K562 (cell line): ENCODE results near the gene SLC29A4. TPM values are rescaled to one million over a fixed set of nuclear protein-coding genes. Genes with fewer than 3 reads are reported as not detected.

Source experiments
- ATAC-seq: fragments of 200-7000 bp; cut with Tn5 transposase; 3 replicates; pipeline ENCODE4 v1.9.1; 2020; ENCODE audit warnings: moderate library complexity
- BruUV-seq: library from RNA; stranded (reverse); fragments of 400-500 nt; replicated peaks from 2 replicates; lab custom pipeline; 2021; lab: Mats Ljungman, UMichigan
- CTCF ChIA-PET: fragments of 300-600 bp; formaldehyde crosslinking; extraction: SDS; loops from one replicate; lab custom pipeline; 2021; ENCODE audit warnings: low intra/inter-chr PET ratio; lab: Yijun Ruan, JAX
- POLR2A ChIA-PET: fragments of 300-600, 350-650 bp; sonication (Branson Sonifier 250); formaldehyde crosslinking; extraction: SDS; loops from one replicate; lab custom pipeline; 2021; ENCODE audit warnings: antibody characterized with exemption, inconsistent platforms; lab: Yijun Ruan, JAX
- DNase-seq, 4 experiments: peaks; one replicate each; pipeline versions ENCODE4 v3.0.0 to v3.0.0-alpha.2; 2011 to 2018; ENCODE audit warnings: low spot score in 3 of 4, mixed read lengths in 3 of 4; ENCODE audit errors: extremely low read depth in 1 of 4
- FAIRE-seq: peaks from 2 replicates; lab custom pipeline; 2011; peaks lifted over from hg19 to GRCh38; lab: Jason Lieb, UNC
- H2AFZ ChIP-seq: 2 replicates; pipeline ENCODE4 v1.6.0; 2011; ENCODE audit warnings: low read depth, low read length, control low read depth, inconsistent platforms
- H3K27ac ChIP-seq: fragments of 200-600 bp; 3 replicates; pipeline ENCODE4 v1.8.0; 2011; ENCODE audit warnings: low read depth, mild to moderate bottlenecking, control low read depth, inconsistent platforms, low read length, moderate library complexity, mixed read lengths; ENCODE audit errors: extremely low read depth
- H3K27me3 ChIP-seq, 2 experiments: fragments of 300-600 bp in 1 of 2; 2 replicates in 1 of 2; 3 replicates in 1 of 2; pipeline versions ENCODE4 v1.6.0 to v1.8.0; 2011; ENCODE audit warnings: inconsistent platforms in 2 of 2, low read length in 2 of 2, mild to moderate bottlenecking in 1 of 2, mixed read lengths in 1 of 2, moderate library complexity in 1 of 2; ENCODE audit not compliant: control insufficient read depth in 2 of 2, insufficient read depth in 2 of 2
- H3K36me3 ChIP-seq: fragments of 300-600 bp; 3 replicates; pipeline ENCODE4 v1.8.0; 2011; ENCODE audit warnings: mild to moderate bottlenecking, low read length, inconsistent platforms; ENCODE audit not compliant: control insufficient read depth, insufficient read depth
- H3K4me1 ChIP-seq, 2 experiments: fragments of 200-600 bp in 1 of 2; replicated peaks in 1 of 2; 2 replicates in 1 of 2; 3 replicates in 1 of 2; pipeline versions ENCODE4 v1.5.1 to v1.8.0; 2011; ENCODE audit warnings: inconsistent platforms in 2 of 2, low read length in 2 of 2, mild to moderate bottlenecking in 1 of 2, mixed read lengths in 1 of 2, moderate library complexity in 1 of 2; ENCODE audit not compliant: control insufficient read depth in 2 of 2, insufficient read depth in 2 of 2
- H3K4me2 ChIP-seq: 2 replicates; pipeline ENCODE4 v1.6.1; 2011; ENCODE audit warnings: low read length, control low read depth, inconsistent platforms, mixed read lengths; ENCODE audit not compliant: insufficient read depth
- H3K4me3 ChIP-seq: fragments of 200-600 bp; sonication (generic), shearing (Covaris generic); 2 replicates; pipeline ENCODE4 v1.5.1; 2016; ENCODE audit warnings: control low read depth, inconsistent platforms
- H3K79me2 ChIP-seq: fragments of 200-600 bp; 3 replicates; pipeline ENCODE4 v1.8.0; 2011; ENCODE audit warnings: low read length, inconsistent platforms; ENCODE audit not compliant: control insufficient read depth, insufficient read depth
- H3K9ac ChIP-seq, 2 experiments: 2 replicates each; pipeline versions ENCODE4 v1.6.0 to v1.6.1; 2011; ENCODE audit warnings: low read depth in 2 of 2, low read length in 2 of 2, control low read depth in 1 of 2, inconsistent platforms in 1 of 2, mild to moderate bottlenecking in 1 of 2, mixed read lengths in 1 of 2; ENCODE audit not compliant: insufficient read depth in 1 of 2
- H3K9me1 ChIP-seq: one replicate; pipeline ENCODE4 v1.6.0; 2011; ENCODE audit warnings: inconsistent platforms, mild to moderate bottlenecking, low read length, moderate library complexity; ENCODE audit not compliant: control insufficient read depth, insufficient read depth
- H3K9me3 ChIP-seq: replicated peaks from 2 replicates; pipeline ENCODE4 v1.5.1; 2011; ENCODE audit warnings: low read depth, low read length, inconsistent platforms; ENCODE audit not compliant: control insufficient read depth, insufficient read depth
- H4K20me1 ChIP-seq: replicated peaks from 2 replicates; pipeline ENCODE4 v1.6.1; 2011; ENCODE audit warnings: low read length, inconsistent platforms, mixed read lengths; ENCODE audit not compliant: control insufficient read depth, insufficient read depth
- MAZ ChIP-seq, 2 experiments: fragments of 450-650 bp in 1 of 2; sonication (generic) in 1 of 2; formaldehyde crosslinking; IDR thresholded peaks in 1 of 2; conservative IDR thresholded peaks in 1 of 2; 2 replicates each; pipeline versions ENCODE4 v1.4.0 to v1.5.0; 2020; ENCODE audit warnings: mild to moderate bottlenecking in 1 of 2, missing genetic modification reagents in 1 of 2
- WGBS: fragments of 100-300 bp; shearing (Covaris generic); methylation state at CpG from one replicate; pipeline ENCODE4 v1.1.6; 2016; ENCODE audit warnings: low coverage, mixed read lengths; ENCODE audit not compliant: insufficient coverage; ENCODE audit errors: missing lambda C conversion rate; 5-methylcytosine and 5-hydroxymethylcytosine counted together
- in situ Hi-C: fragments of 300-500 bp; cut with MboI; formaldehyde crosslinking; loops from 4 replicates; pipeline ENCODE4 v1.15.0; 2018; ENCODE audit warnings: inconsistent platforms, mixed read lengths
- intact Hi-C: fragments of 100-400 bp; cut with micrococcal nuclease; formaldehyde crosslinking; loops from 2 replicates; pipeline ENCODE4 v1.14.2; 2022
- polyA plus RNA-seq, 8 experiments: library from polyadenylated mRNA; depleted of rRNA in 4 of 8; stranded (reverse) in 5 of 8; unstranded in 3 of 8; fragments of >200 nt; fragmentation: Nextera tagmentation in 2 of 8; fragmentation: Illumina TruSeq in 1 of 8; extraction: Ambion mirVana in 2 of 8; extraction: Trizol in 1 of 8; gene quantifications; 2 replicates each; pipeline versions ENCODE4 v1.2.1 to v1.2.3, GENCODE V29; 2011 to 2014; ENCODE audit warnings: inconsistent platforms in 1 of 8, missing spikeins in 1 of 8
- total RNA-seq, 7 experiments: library from RNA; depleted of rRNA in 6 of 7; stranded (reverse); fragments of >200 nt in 6 of 7; fragmentation: Illumina TruSeq in 2 of 7; extraction: Trizol in 2 of 7; gene quantifications; 2 replicates each; pipeline versions ENCODE4 v1.2.1 to v1.2.3, GENCODE V29; 2011 to 2021; ENCODE audit warnings: low replicate concordance in 1 of 7
- TF ChIP-seq, protein P1 (sequence below), 3 experiments: IDR thresholded peaks in 2 of 3; conservative IDR thresholded peaks in 1 of 3; 2 replicates each; pipeline ENCODE4 v1.5.1; 2011 to 2012; ENCODE audit warnings: low read length in 3 of 3, mild to moderate bottlenecking in 3 of 3, control low read depth in 2 of 3, improper control_type of control experiment in 1 of 3, inconsistent platforms in 1 of 3, low read depth in 1 of 3, mixed read lengths in 1 of 3, moderate library complexity in 1 of 3; ENCODE audit not compliant: insufficient read depth in 2 of 3
- TF ChIP-seq, protein P2 (sequence below): sonication (generic); formaldehyde crosslinking; IDR thresholded peaks from 2 replicates; pipeline ENCODE4 v1.9.0; 2022; ENCODE audit warnings: mild to moderate bottlenecking, missing genetic modification reagents
- TF ChIP-seq, protein P3 (sequence below): fragments of 450-650 bp; IDR thresholded peaks from 2 replicates; pipeline ENCODE4 v1.6.1; 2016; ENCODE audit warnings: antibody characterized with exemption

The SLC29A4 gene
- total and polyA plus RNA-seq, 9 of the 15 experiments (the other 6 are each of a cell fraction or from before 2014, with no cell fraction given) = 0.01 to 1.2 (median 0.37) TPM

DNA sequence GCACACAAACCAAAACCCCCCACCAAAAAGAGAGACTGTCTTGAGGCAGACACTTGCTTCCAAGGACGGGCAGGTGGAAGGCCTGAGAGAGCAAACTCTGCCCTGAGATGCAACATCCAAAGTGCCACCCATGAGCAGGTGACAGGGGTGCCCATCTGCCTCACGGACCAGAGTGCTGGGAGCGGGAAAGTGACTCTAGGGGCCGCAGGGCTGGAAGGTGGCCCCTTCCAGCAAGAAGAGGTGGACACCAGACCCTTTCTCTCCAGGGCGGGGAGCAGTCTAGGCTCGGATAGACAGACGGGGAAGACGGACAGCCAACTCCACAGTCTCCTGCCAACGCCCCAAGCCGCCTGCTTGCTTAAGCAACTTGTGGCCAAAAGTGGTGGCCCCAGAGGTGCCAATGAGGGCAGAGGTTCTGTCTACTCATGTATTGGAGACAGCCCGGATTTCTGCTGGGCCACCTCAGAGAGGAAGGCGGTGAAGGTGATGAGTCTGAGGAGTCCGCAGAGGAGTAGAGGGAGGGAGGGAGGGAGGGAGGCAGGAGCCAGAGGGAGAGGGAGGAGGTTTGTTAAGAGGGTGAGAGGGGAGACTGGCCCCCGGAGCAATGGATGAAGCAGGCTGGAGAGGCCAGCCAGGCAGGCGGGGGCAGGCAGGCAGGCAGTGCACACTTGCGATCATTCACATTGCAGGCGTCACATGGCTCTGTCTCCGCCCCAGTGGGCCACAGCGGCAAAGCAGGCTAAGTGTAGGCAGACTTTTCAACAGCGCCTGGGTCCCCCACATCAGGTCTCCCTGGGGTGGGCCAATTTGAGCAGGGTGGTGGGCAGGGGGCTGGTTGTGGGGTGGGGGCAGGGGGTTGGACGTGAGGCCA lies 65.6 kb downstream of the SLC29A4 start:
- WGBS = 85% methylated on average over 16 of the region's 21 CpGs
- CTCF ChIA-PET = no interaction called here

More for the DNA sequence above, 65.6 kb downstream of the SLC29A4 start:
- Histone ChIP-seq H3K27me3 (no peaks in the 10 kb centered on the region), H3K9me3 (no peaks in the 10 kb centered on the region), H3K9ac (peak overlapping the region in 1 of 2 experiments; percentile 4; a peak in 2 of 4 replicates), H2AFZ (no peak overlapping the region), H3K79me2 (no peaks in the 10 kb centered on the region), H3K9me1 (no peaks in the 10 kb centered on the region), H3K4me1 (peaks cover 0 to 20% of the 10 kb centered on the region in 2 experiments; a peak in 2 of 5 replicates), H4K20me1 (0 out of 2 replicates have a peak, but pooled peaks cover 4% of the 10 kb centered on the region), H3K4me3 (no peak overlapping the region), H3K4me2 (no peak overlapping the region), H3K36me3 (peaks cover 21% of the 10 kb centered on the region; the same call in 1 of the 3 replicates), H3K27ac (no peak overlapping the region)
- POLR2A ChIA-PET = no interaction called here
- no peak for FAIRE-seq
- no peak for DNase-seq
- ATAC-seq = peak; percentile 84
- TF ChIP-seq, protein P1, sequence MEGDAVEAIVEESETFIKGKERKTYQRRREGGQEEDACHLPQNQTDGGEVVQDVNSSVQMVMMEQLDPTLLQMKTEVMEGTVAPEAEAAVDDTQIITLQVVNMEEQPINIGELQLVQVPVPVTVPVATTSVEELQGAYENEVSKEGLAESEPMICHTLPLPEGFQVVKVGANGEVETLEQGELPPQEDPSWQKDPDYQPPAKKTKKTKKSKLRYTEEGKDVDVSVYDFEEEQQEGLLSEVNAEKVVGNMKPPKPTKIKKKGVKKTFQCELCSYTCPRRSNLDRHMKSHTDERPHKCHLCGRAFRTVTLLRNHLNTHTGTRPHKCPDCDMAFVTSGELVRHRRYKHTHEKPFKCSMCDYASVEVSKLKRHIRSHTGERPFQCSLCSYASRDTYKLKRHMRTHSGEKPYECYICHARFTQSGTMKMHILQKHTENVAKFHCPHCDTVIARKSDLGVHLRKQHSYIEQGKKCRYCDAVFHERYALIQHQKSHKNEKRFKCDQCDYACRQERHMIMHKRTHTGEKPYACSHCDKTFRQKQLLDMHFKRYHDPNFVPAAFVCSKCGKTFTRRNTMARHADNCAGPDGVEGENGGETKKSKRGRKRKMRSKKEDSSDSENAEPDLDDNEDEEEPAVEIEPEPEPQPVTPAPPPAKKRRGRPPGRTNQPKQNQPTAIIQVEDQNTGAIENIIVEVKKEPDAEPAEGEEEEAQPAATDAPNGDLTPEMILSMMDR (IDR thresholded peaks at IDR 0.05 in 2 of 3, conservative IDR thresholded peaks at IDR 0.05 in 1 of 3; ENCODE audit: insufficient read depth in 2 of 3, low read depth in 1 of 3, low read length in 3 of 3) = 0 out of 6 replicates have a peak, but pooled peaks of 1 of the 3 experiments have one; percentile 2
- TF ChIP-seq, protein P2, sequence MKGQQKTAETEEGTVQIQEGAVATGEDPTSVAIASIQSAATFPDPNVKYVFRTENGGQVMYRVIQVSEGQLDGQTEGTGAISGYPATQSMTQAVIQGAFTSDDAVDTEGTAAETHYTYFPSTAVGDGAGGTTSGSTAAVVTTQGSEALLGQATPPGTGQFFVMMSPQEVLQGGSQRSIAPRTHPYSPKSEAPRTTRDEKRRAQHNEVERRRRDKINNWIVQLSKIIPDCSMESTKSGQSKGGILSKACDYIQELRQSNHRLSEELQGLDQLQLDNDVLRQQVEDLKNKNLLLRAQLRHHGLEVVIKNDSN = peak; percentile 25; the same call in 1 of the 2 replicates
- no peak for TF ChIP-seq MAZ (CRISPR knock-in tag; conservative IDR thresholded peaks at IDR 0.05 in 1 of 2, IDR thresholded peaks at IDR 0.05 in 1 of 2)
- TF ChIP-seq, protein P3, sequence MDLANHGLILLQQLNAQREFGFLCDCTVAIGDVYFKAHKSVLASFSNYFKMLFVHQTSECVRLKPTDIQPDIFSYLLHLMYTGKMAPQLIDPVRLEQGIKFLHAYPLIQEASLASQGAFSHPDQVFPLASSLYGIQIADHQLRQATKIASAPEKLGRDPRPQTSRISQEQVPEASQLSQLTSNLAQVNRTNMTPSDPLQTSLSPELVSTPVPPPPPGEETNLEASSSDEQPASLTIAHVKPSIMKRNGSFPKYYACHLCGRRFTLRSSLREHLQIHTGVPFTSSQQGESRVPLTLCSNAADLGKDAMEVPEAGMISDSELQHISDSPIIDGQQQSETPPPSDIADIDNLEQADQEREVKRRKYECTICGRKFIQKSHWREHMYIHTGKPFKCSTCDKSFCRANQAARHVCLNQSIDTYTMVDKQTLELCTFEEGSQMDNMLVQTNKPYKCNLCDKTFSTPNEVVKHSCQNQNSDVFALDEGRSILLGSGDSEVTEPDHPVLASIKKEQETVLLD = no peak
- intact Hi-C loops = no loop called here
- in situ Hi-C loops = no loop called here
- BruUV-seq = no TSS peak
